ENCODE data around the gene RTTN.

RTTN gene

GRCh38 chr18:70181015-70181414 is 24.5 kb downstream of the RTTN start:
- Histone ChIP-seq H3K36me3 (ENCODE audit: insufficient read depth, low read length) (peaks cover 50% of the 10 kb centered on the region; the same call in 1 of the 2 replicates), H3K79me2 (ENCODE audit: insufficient read depth, low read length) (peaks cover 17% of the 10 kb centered on the region; the same call in 1 of the 2 replicates), H3K4me3 (ENCODE audit: low read length, poor library complexity, severe bottlenecking) (no peak overlapping the region), H4K20me1 (ENCODE audit: insufficient read depth, low read length, poor library complexity, severe bottlenecking) (no peaks in the 10 kb centered on the region), H3K9me3 (ENCODE audit: insufficient read depth, low read depth, low read length) (no peaks in the 10 kb centered on the region), H2AFZ (ENCODE audit: low read length) (no peak overlapping the region), H3K27me3 (ENCODE audit: insufficient read depth, low read length, poor library complexity, severe bottlenecking) (no peaks in the 10 kb centered on the region), H3K9me2 (replicated peaks; ENCODE audit: low read depth, low read length) (no peaks in the 10 kb centered on the region), H3K4me1 (ENCODE audit: insufficient read depth, low read length, poor library complexity, severe bottlenecking) (no peaks in the 10 kb centered on the region), H3K4me2 (ENCODE audit: low read depth, low read length, poor library complexity, severe bottlenecking) (no peak overlapping the region), H3F3A (ENCODE audit: low read depth) (no peaks in the 10 kb centered on the region), H3K9ac (ENCODE audit: low read depth, low read length, poor library complexity, severe bottlenecking) (no peak overlapping the region)
- TF ChIP-seq EZH2phosphoT487 (IDR thresholded peaks at IDR 0.05; ENCODE audit: borderline replicate concordance) = no peak
- TF ChIP-seq, protein P1, sequence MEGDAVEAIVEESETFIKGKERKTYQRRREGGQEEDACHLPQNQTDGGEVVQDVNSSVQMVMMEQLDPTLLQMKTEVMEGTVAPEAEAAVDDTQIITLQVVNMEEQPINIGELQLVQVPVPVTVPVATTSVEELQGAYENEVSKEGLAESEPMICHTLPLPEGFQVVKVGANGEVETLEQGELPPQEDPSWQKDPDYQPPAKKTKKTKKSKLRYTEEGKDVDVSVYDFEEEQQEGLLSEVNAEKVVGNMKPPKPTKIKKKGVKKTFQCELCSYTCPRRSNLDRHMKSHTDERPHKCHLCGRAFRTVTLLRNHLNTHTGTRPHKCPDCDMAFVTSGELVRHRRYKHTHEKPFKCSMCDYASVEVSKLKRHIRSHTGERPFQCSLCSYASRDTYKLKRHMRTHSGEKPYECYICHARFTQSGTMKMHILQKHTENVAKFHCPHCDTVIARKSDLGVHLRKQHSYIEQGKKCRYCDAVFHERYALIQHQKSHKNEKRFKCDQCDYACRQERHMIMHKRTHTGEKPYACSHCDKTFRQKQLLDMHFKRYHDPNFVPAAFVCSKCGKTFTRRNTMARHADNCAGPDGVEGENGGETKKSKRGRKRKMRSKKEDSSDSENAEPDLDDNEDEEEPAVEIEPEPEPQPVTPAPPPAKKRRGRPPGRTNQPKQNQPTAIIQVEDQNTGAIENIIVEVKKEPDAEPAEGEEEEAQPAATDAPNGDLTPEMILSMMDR (conservative IDR thresholded peaks at IDR 0.05; ENCODE audit: low read length) = no peak

DNA sequence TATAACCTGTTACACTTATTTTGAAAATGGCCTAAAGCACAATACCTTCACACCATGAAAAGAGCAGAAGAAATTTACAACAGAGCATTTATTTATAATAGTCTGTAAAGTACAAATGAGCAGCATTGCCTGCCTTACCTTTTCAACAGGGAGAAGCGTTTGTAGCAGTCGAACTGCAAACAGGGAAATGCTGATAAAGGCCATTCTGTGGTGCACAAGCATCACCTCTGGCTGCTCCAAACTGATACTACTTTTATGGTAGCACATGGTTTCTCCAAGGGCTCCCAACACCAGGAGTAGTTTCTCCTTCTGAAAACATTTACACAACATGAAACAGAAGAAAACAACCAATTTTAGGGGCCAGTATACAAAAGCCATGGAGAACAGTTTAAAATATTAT is 28.9 kb downstream of the RTTN start:
- Histone ChIP-seq H3K9me2 (replicated peaks; ENCODE audit: low read depth, low read length) (no peaks in the 10 kb centered on the region), H3K36me3 (ENCODE audit: insufficient read depth, low read length) (peaks cover 37% of the 10 kb centered on the region; the same call in 1 of the 2 replicates), H3K79me2 (ENCODE audit: insufficient read depth, low read length) (peaks cover 5% of the 10 kb centered on the region; the same call in 1 of the 2 replicates), H3K9ac (ENCODE audit: low read depth, low read length, poor library complexity, severe bottlenecking) (no peak overlapping the region), H3K4me1 (ENCODE audit: insufficient read depth, low read length, poor library complexity, severe bottlenecking) (no peaks in the 10 kb centered on the region), H3K4me3 (ENCODE audit: low read length, poor library complexity, severe bottlenecking) (no peak overlapping the region), H3K9me3 (ENCODE audit: insufficient read depth, low read depth, low read length) (no peaks in the 10 kb centered on the region), H3K27me3 (ENCODE audit: insufficient read depth, low read length, poor library complexity, severe bottlenecking) (no peaks in the 10 kb centered on the region), H3F3A (ENCODE audit: low read depth) (no peaks in the 10 kb centered on the region), H3K4me2 (ENCODE audit: low read depth, low read length, poor library complexity, severe bottlenecking) (no peak overlapping the region), H4K20me1 (ENCODE audit: insufficient read depth, low read length, poor library complexity, severe bottlenecking) (no peaks in the 10 kb centered on the region), H2AFZ (ENCODE audit: low read length) (no peak overlapping the region)
- TF ChIP-seq, protein P1 (conservative IDR thresholded peaks at IDR 0.05; ENCODE audit: low read length) = no peak

DNA sequence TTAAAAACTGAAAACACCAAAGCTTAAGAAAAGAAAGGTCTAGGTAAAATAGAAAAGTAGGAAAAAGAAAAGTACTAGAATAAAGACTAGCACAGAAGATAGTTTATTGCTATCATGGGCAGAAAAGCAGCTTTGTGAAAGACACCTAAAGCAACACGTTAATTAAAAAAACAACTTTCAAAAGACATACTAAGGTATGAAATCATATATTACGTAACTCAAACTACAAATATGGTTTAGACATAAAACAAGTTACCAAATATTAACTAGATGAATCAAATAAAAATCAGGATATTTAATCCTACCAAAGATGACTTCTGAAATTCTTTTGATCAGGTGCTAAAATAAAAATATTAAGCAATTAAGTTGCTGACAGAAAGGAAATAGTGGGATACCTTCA is 30.3 kb downstream of the RTTN start:
- H3K9ac ChIP-seq (ENCODE audit: low read depth, low read length, poor library complexity, severe bottlenecking) = no peak overlapping the region
- no peaks in the 10 kb centered on the region for H4K20me1 ChIP-seq (ENCODE audit: insufficient read depth, low read length, poor library complexity, severe bottlenecking)
- no peak overlapping the region for H3K4me2 ChIP-seq (ENCODE audit: low read depth, low read length, poor library complexity, severe bottlenecking)
- H3K9me3 ChIP-seq (ENCODE audit: insufficient read depth, low read depth, low read length) = no peaks in the 10 kb centered on the region
- no peak overlapping the region for H2AFZ ChIP-seq (ENCODE audit: low read length)
- no peaks in the 10 kb centered on the region for H3K27me3 ChIP-seq (ENCODE audit: insufficient read depth, low read length, poor library complexity, severe bottlenecking)
- H3F3A ChIP-seq (ENCODE audit: low read depth) = no peaks in the 10 kb centered on the region
- H3K9me2 ChIP-seq (replicated peaks; ENCODE audit: low read depth, low read length) = no peaks in the 10 kb centered on the region
- no peak overlapping the region for H3K4me3 ChIP-seq (ENCODE audit: low read length, poor library complexity, severe bottlenecking)
- H3K36me3 ChIP-seq (ENCODE audit: insufficient read depth, low read length) = peaks cover 38% of the 10 kb centered on the region; the same call in 1 of the 2 replicates
- TF ChIP-seq EZH2phosphoT487 (IDR thresholded peaks at IDR 0.05; ENCODE audit: borderline replicate concordance) = no peak
- TF ChIP-seq, protein P1 (conservative IDR thresholded peaks at IDR 0.05; ENCODE audit: low read length) = no peak
- H3K4me1 ChIP-seq (ENCODE audit: insufficient read depth, low read length, poor library complexity, severe bottlenecking) = no peaks in the 10 kb centered on the region
- H3K79me2 ChIP-seq (ENCODE audit: insufficient read depth, low read length) = peaks cover 5% of the 10 kb centered on the region; the same call in 1 of the 2 replicates
